Stimulated activated effector memory CD8-positive, alpha-beta T cell treated with anti-CD3 and anti-CD28 coated beads, Interleukin-12 subunit alpha, Interleukin-12 subunit beta, amount 100 ng/mL, for 72 hours (primary cell): ENCODE measurements around the gene CCL25.

Source experiments
- ATAC-seq: fragments of 150-1000 bp; cut with Tn5 transposase; 2 replicates; pipeline ENCODE4 v1.10.0; 2021
- DNase-seq, 2 donors: peaks; one replicate each; pipeline ENCODE4 v3.0.0; 2021 to 2022; ENCODE audit warnings: low spot score in 2 of 2
- H3K27ac Mint-ChIP-seq: one replicate; pipeline ENCODE4 v1.8.0; 2022; ENCODE audit warnings: mild to moderate bottlenecking, mixed read lengths
- H3K36me3 Mint-ChIP-seq: one replicate; pipeline ENCODE4 v1.8.0; 2022; ENCODE audit warnings: mild to moderate bottlenecking, mixed read lengths
- H3K4me1 Mint-ChIP-seq: one replicate; pipeline ENCODE4 v1.8.0; 2022; ENCODE audit warnings: mixed read lengths
- H3K4me3 Mint-ChIP-seq: one replicate; pipeline ENCODE4 v1.8.0; 2022; ENCODE audit warnings: mild to moderate bottlenecking, mixed read lengths
- H3K9me3 Mint-ChIP-seq: one replicate; pipeline ENCODE4 v1.8.0; 2022; ENCODE audit warnings: mixed read lengths

CCL25 gene

DNA sequence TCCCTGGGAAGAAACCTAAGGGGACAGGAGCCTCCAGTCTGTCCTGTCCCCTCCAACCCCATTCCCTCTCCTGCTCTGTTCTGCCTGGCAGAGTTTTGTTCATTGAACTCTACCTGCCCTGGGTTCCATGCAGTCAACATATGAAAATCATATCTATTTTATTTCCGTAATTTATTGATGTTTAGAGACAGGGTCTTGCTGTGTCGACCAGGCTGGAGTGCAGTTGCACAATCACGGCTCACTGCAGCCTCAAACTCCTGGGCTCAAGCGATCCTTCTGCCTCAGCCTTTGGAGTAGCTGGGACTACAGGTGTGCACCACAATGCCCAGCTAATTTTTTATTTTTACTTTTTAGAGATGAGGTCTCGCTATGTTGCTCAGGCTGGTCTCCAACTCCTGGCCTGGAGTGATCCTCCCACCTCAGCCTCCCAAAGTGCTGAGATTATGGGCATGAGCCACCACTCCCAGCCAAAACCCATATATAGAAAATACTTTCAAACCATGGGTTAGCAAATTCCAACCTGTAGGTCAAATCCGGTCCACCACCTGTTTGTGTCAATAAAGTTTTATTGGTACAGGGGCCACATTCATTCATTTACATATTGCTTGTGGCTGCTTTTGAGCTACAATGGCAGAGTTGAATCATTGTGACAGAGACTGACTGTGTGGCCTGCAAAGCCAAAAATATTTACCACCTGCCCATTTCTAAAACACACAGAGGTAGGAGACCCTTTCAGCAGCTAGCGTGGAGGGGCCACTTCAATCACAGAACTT is 57.5 kb downstream of the CCL25 start:
- Mint-ChIP-seq H3K36me3 (no peaks in the 10 kb centered on the region), H3K4me1 (no peaks in the 10 kb centered on the region), H3K27ac (no peak overlapping the region), H3K4me3 (no peak overlapping the region), H3K9me3 (no peaks in the 10 kb centered on the region)
- DNase-seq: no peak
- no peak for ATAC-seq

GRCh38 chr19:8110931-8111330 is 58.4 kb downstream of the CCL25 start:
- no peaks in the 10 kb centered on the region for H3K9me3 Mint-ChIP-seq
- no peak for ATAC-seq

GRCh38 chr19:8111376-8111775 is 58.8 kb downstream of the CCL25 start:
- Mint-ChIP-seq H3K27ac (no peak overlapping the region), H3K4me1 (no peaks in the 10 kb centered on the region), H3K9me3 (no peaks in the 10 kb centered on the region), H3K36me3 (no peaks in the 10 kb centered on the region), H3K4me3 (no peak overlapping the region)
- ATAC-seq (no peak), DNase-seq (no peak)

More at GRCh38 chr19:8110931-8111330, 58.4 kb downstream of the CCL25 start:
- H3K4me3 Mint-ChIP-seq: no peak overlapping the region
- no peaks in the 10 kb centered on the region for H3K36me3 Mint-ChIP-seq
- DNase-seq: no peak
- H3K27ac Mint-ChIP-seq: no peak overlapping the region
- H3K4me1 Mint-ChIP-seq: no peaks in the 10 kb centered on the region
